ENCODE data around the gene KIF15.
"Not testable (repeated sequence)": the region's sequence is repeated elsewhere in the genome, so short reads cannot be mapped to it uniquely, and the experiment has no call there.

The KIF15 gene

DNA sequence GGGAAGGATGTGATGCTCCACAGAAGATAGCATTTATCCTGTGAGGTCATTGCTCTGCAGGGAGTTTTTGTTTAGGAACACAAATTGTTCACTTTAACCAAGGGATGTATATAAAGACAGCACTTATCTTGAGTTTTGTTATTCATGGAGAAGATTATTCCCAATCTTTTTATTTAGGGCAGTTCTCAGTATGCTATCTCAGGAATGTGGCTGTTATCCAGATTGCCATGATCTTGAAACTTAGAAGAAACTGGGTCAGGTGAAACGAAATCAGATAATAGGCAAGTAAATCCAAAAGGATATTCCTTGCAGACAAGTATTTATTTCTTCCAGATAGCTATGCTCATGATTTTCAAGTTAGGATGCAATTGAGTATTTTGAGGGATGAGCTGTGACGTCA is 80.8 kb downstream of the KIF15 start:
- intact Hi-C loops (cut with micrococcal nuclease) = no loop called here

DNA sequence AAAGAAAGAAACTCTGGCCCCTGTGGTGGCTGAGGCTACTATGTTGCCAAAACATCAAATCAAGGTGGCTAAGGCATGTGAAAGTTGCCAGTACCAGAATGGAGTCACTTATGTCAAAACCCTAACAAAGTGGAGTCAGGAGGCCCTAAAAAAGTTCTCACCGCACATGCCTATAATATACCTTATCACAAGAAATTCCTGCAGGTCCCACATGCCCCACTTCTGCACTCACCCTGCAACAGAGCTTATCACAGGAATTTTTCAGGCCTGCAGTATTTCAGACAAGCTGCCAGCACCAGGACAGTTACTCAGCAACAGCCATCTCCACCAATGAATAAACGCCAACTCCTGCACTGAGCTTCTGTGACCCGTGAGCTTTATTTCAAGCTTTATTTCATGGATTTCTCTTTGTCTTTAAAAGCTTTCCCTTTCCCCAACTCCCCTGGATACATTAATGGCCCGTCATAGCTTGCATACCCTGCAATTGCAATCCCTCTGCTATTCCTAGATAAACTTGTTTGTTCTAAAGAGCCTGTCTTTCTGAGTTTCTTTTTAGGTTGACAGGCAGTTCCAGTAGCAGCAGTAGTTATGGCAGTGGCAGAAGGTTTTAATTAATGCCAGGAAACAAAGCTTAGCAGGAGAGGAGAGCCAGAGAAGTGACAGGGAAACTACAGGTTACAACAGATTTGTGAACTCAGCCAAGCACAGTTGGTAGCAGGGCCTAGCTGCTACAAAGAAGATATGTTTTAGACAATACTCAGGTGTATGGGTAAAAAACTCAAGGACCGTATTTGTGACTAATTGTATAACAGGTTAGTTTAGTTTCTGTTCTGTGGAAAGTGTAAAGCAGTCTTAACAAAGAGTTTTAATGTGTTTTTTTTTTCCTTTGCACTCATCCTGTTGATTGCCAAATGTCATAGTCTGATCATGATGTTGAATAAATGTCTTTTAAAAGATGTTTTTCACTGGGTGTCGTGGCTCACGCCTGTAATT is 84.2 kb downstream of the KIF15 start:
- Mint-ChIP-seq H3K9me3 (no peaks in the 10 kb centered on the region), H3K36me3 (ENCODE audit: low read depth) (peaks cover 15% of the 10 kb centered on the region), H3K27ac (no peak overlapping the region), H3K4me3 (no peak overlapping the region), H3K4me1 (ENCODE audit: low read depth) (no peaks in the 10 kb centered on the region), H3K27me3 (no peaks in the 10 kb centered on the region)
- intact Hi-C loops (cut with micrococcal nuclease) = no loop called here

More for the DNA sequence above, 80.8 kb downstream of the KIF15 start:
- Mint-ChIP-seq H3K9me3 (no peaks in the 10 kb centered on the region), H3K27ac (no peak overlapping the region), H3K4me3 (no peak overlapping the region), H3K36me3 (ENCODE audit: low read depth) (peaks cover 27% of the 10 kb centered on the region), H3K4me1 (ENCODE audit: low read depth) (peaks cover 5% of the 10 kb centered on the region), H3K27me3 (no peaks in the 10 kb centered on the region)

- Mint-ChIP-seq H3K4me1 (ENCODE audit: low read depth) (no peaks in the 10 kb centered on the region), H3K4me3 (no peak overlapping the region), H3K27me3 (no peaks in the 10 kb centered on the region), H3K27ac (no peak overlapping the region), H3K9me3 (no peaks in the 10 kb centered on the region), H3K36me3 (ENCODE audit: low read depth) (peaks cover 22% of the 10 kb centered on the region)
- intact Hi-C loops (cut with micrococcal nuclease) = no loop called here
Measured at GRCh38 chr3:44848634-44849033, 87.0 kb downstream of the KIF15 start.

- H3K4me3 Mint-ChIP-seq; H3K36me3 Mint-ChIP-seq (ENCODE audit: low read depth); H3K27ac Mint-ChIP-seq; H3K27me3 Mint-ChIP-seq; intact Hi-C loops (cut with micrococcal nuclease); H3K4me1 Mint-ChIP-seq (ENCODE audit: low read depth); H3K9me3 Mint-ChIP-seq: not testable (repeated sequence)
Measured at GRCh38 chr3:44856663-44857062, 95.1 kb downstream of the KIF15 start.

- intact Hi-C loops (cut with micrococcal nuclease) = loop anchor here (2.0 to 5.0 kb wide), 2 partner anchors 99 to 523 kb away; partner anchors contain the start of genes KIAA1143, KIF15 and TCAIM
- Mint-ChIP-seq H3K9me3 (no peaks in the 10 kb centered on the region), H3K4me3 (no peak overlapping the region), H3K4me1 (ENCODE audit: low read depth) (peaks cover 5% of the 10 kb centered on the region), H3K36me3 (ENCODE audit: low read depth) (no peaks in the 10 kb centered on the region), H3K27ac (no peak overlapping the region), H3K27me3 (no peaks in the 10 kb centered on the region)
Measured at GRCh38 chr3:44860117-44860516, 98.5 kb downstream of the KIF15 start.

DNA sequence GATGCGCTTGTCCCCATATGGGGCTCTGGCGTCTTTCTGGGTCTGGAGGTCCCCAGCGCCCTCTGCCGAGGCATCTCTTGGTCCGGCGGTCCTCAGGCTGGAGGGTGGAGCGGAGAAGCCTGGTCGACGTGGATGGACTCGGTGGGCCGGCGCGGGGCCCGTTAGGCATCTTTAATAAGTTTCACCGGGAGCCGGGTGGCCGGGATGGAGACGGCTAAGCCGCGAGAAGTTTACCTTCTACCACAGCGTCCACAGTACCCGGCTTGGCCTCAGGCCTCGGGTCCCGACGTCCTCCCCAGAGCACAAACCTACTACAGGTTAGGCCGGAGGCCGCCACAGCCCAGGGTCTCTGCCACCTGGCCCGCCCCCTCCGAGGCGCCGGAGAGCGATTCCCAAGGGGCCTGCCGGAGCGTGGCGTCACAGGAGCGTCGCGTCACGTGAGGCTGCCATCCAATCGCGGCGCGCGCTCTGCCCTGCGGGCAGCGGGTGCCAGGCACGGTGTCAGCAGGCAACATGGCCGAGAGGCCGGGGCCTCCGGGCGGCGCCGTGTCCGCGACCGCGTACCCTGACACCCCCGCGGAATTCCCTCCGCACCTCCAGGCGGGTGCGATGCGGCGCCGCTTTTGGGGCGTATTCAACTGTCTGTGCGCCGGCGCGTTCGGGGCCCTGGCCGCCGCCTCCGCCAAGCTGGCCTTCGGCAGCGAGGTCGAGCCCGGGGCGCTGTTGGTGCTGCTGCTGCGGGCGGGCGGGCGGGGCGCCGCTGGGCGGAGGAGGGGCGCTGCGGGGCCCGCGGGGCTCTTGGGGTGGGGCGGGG is 100.0 kb downstream of the KIF15 start, which contains the start of gene TMEM42:
TSS of gene TMEM42 (plus strand) at position 501 of the 814 bp plus-strand sequence. CDS start at position 514, 13 bp downstream.
- Mint-ChIP-seq H3K27ac (peak within 1 kb of the TSS; percentile 82), H3K27me3 (no peaks in the 10 kb centered on the region), H3K4me3 (peak within 1 kb of the TSS; percentile 83), H3K4me1 (ENCODE audit: low read depth) (peaks cover 10% of the 10 kb centered on the region), H3K9me3 (no peaks in the 10 kb centered on the region), H3K36me3 (ENCODE audit: low read depth) (peaks cover 12% of the 10 kb centered on the region)
- intact Hi-C loops (cut with micrococcal nuclease) = loop anchor here (2.0 to 5.0 kb wide), 2 partner anchors 101 to 524 kb away; partner anchors contain the start of genes KIAA1143, KIF15 and TCAIM

DNA sequence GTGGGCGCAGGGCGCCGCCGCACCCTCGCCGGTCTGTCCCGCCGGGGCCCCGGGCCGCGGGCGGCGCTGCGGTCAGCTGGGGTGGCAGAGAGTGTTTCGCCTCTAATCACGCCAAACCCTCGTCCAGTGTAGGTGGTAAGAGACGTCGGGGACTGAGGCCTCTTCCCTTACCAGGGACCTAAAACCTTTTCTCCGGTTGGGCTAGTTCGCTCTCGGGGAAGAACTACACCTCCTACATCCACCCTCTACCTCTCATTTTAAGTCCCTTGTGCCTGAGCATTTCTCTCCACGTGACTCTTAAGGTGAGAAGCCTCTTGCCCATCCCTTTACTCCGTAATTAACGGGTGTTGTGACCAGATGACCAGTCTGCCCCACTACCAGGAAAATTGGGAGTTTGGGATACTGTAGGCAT is 100.6 kb downstream of the KIF15 start:
- Mint-ChIP-seq H3K9me3 (no peaks in the 10 kb centered on the region), H3K27me3 (no peaks in the 10 kb centered on the region), H3K27ac (peak overlapping the region; percentile 82), H3K36me3 (ENCODE audit: low read depth) (peaks cover 18% of the 10 kb centered on the region), H3K4me3 (peak overlapping the region; percentile 73), H3K4me1 (ENCODE audit: low read depth) (peaks cover 14% of the 10 kb centered on the region)
- intact Hi-C loops (cut with micrococcal nuclease) = loop anchor here (5.0 kb wide), 1 partner anchor 525 kb away; the partner anchor contains the start of gene TCAIM

GRCh38 chr3:44865272-44866035 is 103.9 kb downstream of the KIF15 start:
- Mint-ChIP-seq H3K27me3 (no peaks in the 10 kb centered on the region), H3K9me3 (no peaks in the 10 kb centered on the region), H3K4me3 (no peak overlapping the region), H3K4me1 (ENCODE audit: low read depth) (peaks cover 14% of the 10 kb centered on the region), H3K36me3 (ENCODE audit: low read depth) (peaks cover 20% of the 10 kb centered on the region), H3K27ac (no peak overlapping the region)
- intact Hi-C loops (cut with micrococcal nuclease) = no loop called here

- no peaks in the 10 kb centered on the region for H3K9me3 Mint-ChIP-seq
- no peak overlapping the region for H3K4me3 Mint-ChIP-seq
- intact Hi-C loops (cut with micrococcal nuclease) = no loop called here
- H3K36me3 Mint-ChIP-seq (ENCODE audit: low read depth) = peaks cover 20% of the 10 kb centered on the region
- peaks cover 10% of the 10 kb centered on the region for H3K4me1 Mint-ChIP-seq (ENCODE audit: low read depth)
- no peak overlapping the region for H3K27ac Mint-ChIP-seq
- no peaks in the 10 kb centered on the region for H3K27me3 Mint-ChIP-seq
Measured at GRCh38 chr3:44867421-44868111, 106.0 kb downstream of the KIF15 start.

DNA sequence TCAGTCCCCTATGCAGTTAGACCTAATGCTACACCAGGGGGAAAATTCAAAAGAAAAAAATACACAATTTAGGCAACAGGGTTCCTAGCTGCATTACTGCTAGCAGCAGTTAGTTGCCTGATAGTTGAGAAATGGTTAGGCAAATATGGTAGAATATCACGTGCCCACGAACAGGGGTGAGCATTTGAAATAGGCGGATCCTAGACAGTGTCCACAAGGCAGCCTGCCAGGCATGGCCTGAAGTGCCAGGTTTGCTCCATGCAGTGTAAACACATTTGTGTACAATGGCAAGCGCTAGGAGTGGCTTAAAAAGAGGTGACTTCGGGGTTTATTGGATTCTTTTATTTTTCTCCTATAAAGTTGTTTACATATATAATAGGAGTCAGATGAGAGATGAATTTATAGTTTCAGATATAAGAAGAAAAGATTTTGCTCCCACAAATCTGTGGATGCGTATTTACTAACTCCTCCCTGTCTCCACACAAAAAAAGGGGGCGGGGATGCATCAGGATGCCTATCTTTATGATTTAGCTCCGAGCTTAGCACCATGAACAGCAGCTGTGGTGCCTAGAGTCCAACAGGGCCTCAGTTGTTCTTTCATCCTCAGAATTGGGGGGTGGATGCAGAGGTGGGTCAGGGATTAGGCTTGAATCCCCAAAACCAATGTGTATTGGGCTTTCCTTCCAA is 108.9 kb downstream of the KIF15 start:
- H3K4me1 Mint-ChIP-seq (ENCODE audit: low read depth) = peaks cover 8% of the 10 kb centered on the region
- no peak overlapping the region for H3K27ac Mint-ChIP-seq
- H3K4me3 Mint-ChIP-seq = no peak overlapping the region
- no peaks in the 10 kb centered on the region for H3K27me3 Mint-ChIP-seq
- peaks cover 19% of the 10 kb centered on the region for H3K36me3 Mint-ChIP-seq (ENCODE audit: low read depth)
- H3K9me3 Mint-ChIP-seq = no peaks in the 10 kb centered on the region
- intact Hi-C loops (cut with micrococcal nuclease) = no loop called here

DNA sequence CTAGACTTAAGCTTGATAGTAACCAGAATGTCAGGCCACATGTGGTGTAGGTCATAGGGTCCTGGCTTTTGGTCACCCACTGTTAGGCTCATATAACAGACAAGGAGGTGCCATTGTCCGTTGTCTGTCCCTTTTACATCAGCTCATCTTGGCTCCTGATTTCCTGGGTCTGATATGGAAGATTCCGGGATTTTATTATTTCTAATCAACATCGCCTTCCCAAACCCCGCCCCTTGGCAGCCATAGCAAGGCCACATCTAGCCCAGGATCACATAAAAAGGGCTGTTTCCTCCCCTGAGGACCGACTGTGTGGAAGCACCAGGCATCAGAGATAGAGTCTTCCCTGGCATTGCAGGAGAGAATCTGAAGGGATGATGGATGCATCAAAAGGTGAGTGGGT is 112.7 kb downstream of the KIF15 start, which contains the start of gene TGM4:
TSS of gene TGM4 (plus strand) at position 301 of the 400 bp plus-strand sequence. CDS start at position 372, 71 bp downstream.
- H3K36me3 Mint-ChIP-seq (ENCODE audit: low read depth) = no peaks in the 10 kb centered on the region
- no peaks in the 10 kb centered on the region for H3K4me1 Mint-ChIP-seq (ENCODE audit: low read depth)
- H3K27ac Mint-ChIP-seq = no peak within 1 kb of the TSS
- intact Hi-C loops (cut with micrococcal nuclease) = no loop called here
- no peaks in the 10 kb centered on the region for H3K9me3 Mint-ChIP-seq
- peaks cover under 1% of the 10 kb centered on the region for H3K27me3 Mint-ChIP-seq
- no peak within 1 kb of the TSS for H3K4me3 Mint-ChIP-seq

GRCh38 chr3:44875596-44875995 is 114.0 kb downstream of the KIF15 start:
- intact Hi-C loops (cut with micrococcal nuclease) = no loop called here
- Mint-ChIP-seq H3K4me1 (ENCODE audit: low read depth) (no peaks in the 10 kb centered on the region), H3K4me3 (no peak overlapping the region), H3K36me3 (ENCODE audit: low read depth) (no peaks in the 10 kb centered on the region), H3K27ac (no peak overlapping the region), H3K27me3 (peaks cover 3% of the 10 kb centered on the region), H3K9me3 (no peaks in the 10 kb centered on the region)
